ENCODE results near the gene FAM110D.

- TF ChIP-seq POLR2A (IDR thresholded peaks at IDR 0.05; ENCODE audit: low read depth, low read length) (no peak), TAF1 (IDR thresholded peaks at IDR 0.05; ENCODE audit: low read depth, low read length) (no peak), POLR2AphosphoS5 (IDR thresholded peaks at IDR 0.05; ENCODE audit: low read depth, low read length) (no peak)
These were observed 36.9 kb downstream of the FAM110D start for GRCh38 chr1:26195805-26196204.

Data from GM12891 (cell line).